GM11168 (cell line): ENCODE data around the gene XYLT1.

Experiments
- in situ Hi-C: fragments of 300-500 bp; cut with MboI; formaldehyde crosslinking; loops from one replicate; pipeline ENCODE4 v1.12.0; 2022; ENCODE audit warnings: low sequenced_read_pairs; ENCODE audit not compliant: unreplicated experiment

XYLT1 gene

DNA sequence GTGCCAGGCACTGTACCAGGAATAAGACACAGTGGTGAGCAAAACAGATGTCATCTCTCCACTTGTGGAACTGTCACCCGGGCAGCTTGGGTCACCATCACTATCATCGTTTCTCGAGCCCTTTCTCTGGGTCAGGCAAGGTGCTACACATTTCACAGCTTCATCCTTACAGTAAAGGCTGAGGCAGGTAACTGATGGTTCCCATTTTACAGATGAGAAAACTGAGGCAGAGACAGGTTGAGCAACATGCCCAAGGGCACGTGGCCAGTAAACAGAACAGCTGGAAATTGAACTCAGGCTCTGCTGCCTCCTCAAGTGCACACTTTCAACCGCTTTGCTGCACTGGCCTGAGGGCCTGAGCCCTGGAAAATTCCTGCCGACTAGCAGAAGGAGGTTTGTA, 294.6 kb downstream of the XYLT1 start:
- in situ Hi-C loops, result no loop called here

DNA sequence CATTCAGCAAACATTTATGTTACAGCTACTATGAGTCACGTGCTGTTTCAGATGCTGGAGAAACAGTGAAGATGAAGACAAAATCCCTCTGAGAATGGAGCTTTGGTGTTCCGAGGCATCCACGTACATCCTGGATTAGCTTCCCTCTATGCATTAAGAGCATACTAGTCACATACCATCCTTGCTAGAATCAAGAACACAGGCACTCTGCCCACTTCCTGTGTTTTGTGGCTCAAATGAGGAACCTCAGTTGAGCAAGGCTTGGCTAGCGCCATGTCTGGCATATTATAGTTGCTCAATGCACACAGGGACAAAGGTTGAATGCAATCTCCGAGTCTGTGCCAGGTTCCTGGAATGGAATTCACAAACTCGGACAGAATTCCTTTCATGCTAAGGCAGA, 297.5 kb downstream of the XYLT1 start:
- in situ Hi-C loops, result loop anchor here (25.0 kb wide), 1 partner anchor 311 kb away; no protein-coding TSS in a partner anchor

DNA sequence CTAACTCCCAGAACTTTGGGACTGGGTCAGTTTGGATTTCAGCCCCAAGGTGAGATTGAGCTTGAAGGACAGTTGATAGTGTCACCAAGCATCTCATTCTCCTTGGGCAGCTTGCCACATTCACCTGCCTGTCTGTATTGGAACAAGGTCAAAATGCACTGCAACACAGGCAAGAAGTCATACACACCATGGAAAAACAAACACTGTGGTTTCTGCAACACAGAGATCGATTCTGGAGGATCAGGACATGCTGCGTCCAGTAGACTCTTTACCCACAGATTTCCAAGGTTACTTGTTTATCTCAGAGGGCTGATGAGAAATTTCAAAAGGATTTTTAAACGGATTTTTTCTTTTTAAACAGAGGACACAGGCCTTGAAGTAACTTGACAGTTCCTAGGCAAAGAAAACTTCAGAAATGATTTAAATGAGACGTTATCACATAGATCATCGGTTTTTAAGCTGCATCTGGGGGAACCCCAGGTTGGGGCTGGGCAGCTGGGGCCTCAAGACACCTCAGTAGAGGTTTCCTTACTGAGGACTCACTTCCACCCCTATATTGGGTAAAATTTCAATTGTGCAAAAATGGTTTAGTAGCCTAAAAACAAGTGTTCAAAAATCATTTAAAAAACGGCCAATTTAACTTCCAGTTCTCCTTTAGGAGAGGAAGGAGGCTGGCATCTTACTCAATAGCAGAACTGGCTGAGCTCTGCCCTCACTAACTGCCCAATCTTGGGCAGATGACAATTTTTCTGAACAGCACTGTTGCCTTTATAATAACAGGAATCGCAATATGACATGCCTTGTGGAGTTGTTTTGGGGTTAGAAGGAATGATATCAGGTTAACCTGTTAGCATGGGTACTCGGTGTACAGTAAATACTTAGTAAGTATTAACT, 299.3 kb downstream of the XYLT1 start:
- in situ Hi-C loops, result loop anchor here (25.0 kb wide), 1 partner anchor 309 kb away; no protein-coding TSS in a partner anchor

DNA sequence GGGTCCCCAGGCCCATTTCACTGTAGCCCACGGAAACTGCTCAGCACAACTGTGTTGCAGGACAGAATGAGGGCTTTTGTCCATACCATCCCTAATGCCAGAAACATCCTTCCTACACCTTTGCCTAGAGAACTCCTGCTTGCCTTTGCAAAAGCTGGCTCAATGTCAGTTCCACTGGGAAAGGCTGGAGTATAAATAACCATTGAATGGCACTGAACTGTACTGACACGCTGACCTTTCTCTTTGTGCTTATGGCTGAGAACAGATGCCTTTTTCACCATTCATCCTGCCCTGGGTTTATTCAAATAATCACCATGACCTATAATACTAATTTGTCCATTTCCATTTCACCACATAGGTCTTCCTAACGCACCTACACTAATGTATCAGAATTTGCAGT, 300.3 kb downstream of the XYLT1 start:
- in situ Hi-C loops, result loop anchor here (25.0 kb wide), 1 partner anchor 308 kb away; no protein-coding TSS in a partner anchor

DNA sequence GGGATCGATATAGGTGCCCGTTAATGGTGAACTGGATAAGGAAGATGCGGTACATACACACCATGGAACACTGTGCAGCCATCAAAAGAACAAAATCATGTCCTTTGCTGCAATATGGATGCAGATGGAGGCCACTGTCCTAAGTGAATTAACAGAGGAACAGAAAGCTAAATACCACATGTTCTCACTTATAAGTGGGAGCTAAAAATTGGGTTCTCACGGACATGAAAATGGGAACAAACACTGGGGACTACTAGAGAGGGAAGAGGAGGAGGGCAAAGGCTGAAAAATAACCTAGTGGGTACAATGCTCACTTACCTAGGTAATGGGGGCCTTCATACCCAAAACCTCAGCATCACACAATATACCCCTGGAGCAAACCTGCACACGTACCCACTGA, 302.6 kb downstream of the XYLT1 start:
- in situ Hi-C loops, result loop anchor here (25.0 kb wide), 1 partner anchor 306 kb away; no protein-coding TSS in a partner anchor

DNA sequence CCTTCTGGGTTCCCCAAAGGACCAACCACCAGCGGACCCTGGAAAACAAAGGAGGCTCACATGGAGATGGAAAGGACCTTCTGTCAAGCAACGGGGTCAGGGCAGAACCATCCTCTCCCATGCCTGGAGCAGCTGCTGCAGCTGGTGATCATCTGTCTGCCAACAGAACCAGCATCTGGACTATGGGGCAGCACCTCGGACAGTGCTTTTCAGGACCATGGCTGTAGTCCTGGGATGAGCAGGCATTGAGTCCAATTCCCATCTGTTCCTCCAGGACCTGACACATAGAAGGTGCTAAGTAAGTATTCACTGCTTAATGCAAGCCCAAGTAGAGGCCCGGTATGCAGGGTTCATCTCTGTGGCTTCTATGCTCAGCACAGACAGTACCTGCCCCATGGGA, 304.7 kb downstream of the XYLT1 start:
- in situ Hi-C loops, result loop anchor here (25.0 kb wide), 1 partner anchor 304 kb away; no protein-coding TSS in a partner anchor

DNA sequence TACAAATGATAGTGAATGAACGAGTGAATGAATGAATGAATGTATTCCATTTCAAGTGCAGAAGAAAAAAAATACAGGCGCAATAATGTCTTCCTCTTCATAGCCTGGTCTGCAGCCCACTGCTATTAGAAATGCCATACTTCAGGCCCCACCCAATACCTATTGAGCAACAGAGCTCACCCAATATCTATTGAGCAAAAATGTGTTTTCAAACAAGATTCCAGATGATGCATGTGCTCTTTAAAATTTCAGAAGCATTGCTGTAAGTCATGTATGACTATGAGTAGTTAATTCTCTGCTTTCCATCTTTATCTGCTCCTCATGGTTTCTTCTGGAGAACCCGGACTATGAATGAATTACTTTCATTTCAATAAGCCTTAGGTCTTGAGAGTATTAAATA, 308.2 kb downstream of the XYLT1 start:
- in situ Hi-C loops, result loop anchor here (25.0 kb wide), 1 partner anchor 300 kb away; no protein-coding TSS in a partner anchor

DNA sequence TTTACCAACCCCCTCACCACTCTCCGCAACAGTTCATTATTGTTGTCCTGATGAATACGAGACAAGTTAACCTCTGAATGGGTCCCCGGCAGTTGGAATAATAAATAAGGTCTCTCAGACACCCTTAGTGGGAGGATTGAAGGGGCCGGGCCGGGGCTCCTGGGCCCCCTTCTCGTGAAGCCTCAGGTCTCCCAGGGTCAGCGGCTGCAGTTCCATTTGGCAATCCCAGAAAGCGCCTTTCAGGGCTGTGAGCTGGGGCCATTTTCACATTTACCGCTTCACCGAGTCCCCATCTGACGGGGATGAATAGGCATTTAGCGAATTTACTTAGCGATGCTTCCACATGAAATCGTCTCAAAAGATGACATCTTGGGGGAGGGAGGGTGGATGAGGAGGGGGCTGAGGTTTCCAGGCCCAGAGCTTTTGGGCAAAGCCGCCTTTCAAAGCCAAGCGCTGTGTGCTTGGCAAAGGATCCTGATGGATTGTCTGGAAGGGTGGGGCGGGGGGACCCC, 309.8 kb downstream of the XYLT1 start:
- in situ Hi-C loops, result loop anchor here (25.0 kb wide), 1 partner anchor 299 kb away; no protein-coding TSS in a partner anchor

DNA sequence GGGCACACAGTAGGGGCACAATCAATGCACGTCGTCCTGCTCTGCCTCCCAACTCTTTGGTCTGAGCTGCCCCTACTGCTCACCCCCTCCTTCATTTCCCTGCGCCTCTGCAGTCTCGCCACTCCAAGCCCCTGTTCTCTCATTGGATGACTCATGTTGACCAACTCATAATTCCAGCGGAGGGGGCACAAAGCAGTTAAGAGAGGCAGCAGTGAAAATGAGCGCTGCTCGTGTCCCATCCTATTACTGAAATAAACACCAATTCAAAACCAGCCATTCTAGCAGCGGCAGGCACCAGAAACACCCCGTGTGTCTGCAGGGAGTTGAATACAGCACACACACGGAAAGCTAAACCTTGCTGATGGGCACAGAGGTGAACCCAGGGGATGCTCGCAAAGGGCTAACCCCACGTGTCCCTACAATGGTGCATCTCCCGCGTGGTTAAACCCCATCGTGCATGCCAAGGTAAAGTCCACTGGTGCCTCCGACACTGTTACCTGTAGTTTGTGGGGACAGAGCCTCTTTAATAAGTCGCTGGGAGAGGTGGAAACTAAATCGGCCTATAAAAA, 310.4 kb downstream of the XYLT1 start:
- in situ Hi-C loops, result loop anchor here (25.0 kb wide), 1 partner anchor 298 kb away; no protein-coding TSS in a partner anchor

DNA sequence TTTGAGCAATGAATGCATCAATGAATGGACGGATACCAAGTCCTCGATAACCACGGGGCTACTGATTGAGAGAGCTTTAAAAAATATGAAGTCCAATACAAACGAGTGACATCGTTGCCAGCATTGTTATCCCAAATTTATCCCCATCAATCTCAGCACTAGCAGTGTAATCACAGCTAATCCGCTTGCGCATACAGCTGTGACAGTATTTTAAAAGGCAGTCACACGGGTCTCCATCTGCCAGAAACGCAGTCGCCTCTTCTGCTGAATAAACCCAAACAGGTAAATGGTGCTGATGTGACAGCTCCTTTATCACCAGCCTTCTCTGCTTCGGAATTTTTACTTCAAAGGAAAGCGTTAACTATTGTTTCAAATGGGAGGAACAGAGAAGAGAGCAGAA, 311.1 kb downstream of the XYLT1 start:
- in situ Hi-C loops, result loop anchor here (25.0 kb wide), 1 partner anchor 297 kb away; no protein-coding TSS in a partner anchor

DNA sequence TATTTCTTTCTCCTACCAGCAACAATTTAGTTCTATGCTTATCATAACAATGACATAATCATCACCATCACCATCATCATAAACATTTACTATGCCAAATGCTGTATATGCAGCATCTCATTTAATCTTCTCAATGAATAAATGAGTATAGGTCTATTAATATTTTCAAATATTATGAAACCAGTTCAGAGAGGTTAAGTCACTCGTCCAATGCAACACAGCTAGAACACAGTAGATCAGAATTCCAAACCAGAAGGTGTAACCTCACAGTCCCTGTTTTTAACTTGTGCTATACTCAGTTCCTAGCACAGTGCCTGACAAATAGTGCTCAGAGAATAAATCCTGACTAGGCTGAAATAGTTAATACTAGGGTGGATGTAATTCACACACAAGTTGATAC, 314.8 kb downstream of the XYLT1 start:
- in situ Hi-C loops, result loop anchor here (25.0 kb wide), 1 partner anchor 294 kb away; no protein-coding TSS in a partner anchor

DNA sequence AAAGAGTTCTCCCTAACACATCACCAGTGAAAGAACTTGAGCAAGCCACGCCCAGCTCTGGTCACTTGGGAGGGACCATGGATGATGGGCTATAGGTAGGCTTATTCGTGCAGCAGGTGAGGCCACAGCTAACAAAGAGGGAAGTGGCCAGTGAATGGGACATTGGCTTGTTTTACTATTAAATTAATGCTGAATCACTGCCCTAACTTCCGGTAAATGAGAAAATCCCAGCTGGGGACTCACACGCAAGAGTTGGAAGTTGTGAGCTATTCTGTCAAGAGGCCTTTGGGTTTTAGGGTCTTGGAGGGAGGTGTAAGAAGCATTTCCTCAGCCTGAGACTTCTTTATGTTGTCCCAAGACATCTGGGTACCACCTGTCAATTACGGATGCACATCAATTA, 315.3 kb downstream of the XYLT1 start:
- in situ Hi-C loops, result loop anchor here (25.0 kb wide), 1 partner anchor 293 kb away; no protein-coding TSS in a partner anchor

DNA sequence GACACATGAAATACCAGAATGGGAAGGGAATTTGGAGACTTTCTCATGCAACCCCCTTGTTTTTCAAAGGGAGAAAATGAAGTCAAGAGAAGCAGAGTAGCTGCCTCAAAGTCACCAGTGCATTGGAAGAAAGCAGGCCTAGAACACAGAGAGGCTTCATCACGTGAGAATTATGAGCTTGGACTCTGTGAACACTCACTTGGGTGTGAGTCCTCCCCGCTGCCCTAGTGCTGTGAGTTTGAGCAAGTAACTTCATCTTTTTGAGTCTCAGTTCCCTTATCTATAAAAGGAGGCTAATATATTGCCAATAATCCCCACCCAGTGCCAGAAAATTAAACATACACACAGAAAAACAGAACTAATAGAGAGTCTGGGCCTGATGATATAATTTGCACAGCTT, 315.8 kb downstream of the XYLT1 start:
- in situ Hi-C loops, result loop anchor here (25.0 kb wide), 1 partner anchor 293 kb away; no protein-coding TSS in a partner anchor

DNA sequence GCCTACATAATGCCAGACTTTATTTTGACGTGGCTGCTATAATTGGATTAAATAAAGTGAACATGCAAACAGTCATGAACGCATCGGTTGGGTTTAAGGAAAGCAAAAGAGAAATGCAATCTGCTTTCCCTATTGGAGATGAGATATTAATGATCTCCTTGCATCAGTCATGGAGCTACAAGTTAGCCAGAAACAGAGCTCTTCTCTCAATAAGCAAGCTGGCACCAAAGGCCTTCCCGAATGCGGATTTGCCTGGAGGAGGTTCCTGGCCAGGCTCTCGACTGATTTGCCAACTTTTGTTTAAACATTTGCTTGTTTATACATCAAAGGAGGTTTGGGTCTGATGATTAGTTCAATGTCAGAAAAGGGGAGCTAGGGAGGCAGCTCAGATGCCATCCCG, 318.4 kb downstream of the XYLT1 start:
- in situ Hi-C loops, result loop anchor here (25.0 kb wide), 1 partner anchor 290 kb away; no protein-coding TSS in a partner anchor

DNA sequence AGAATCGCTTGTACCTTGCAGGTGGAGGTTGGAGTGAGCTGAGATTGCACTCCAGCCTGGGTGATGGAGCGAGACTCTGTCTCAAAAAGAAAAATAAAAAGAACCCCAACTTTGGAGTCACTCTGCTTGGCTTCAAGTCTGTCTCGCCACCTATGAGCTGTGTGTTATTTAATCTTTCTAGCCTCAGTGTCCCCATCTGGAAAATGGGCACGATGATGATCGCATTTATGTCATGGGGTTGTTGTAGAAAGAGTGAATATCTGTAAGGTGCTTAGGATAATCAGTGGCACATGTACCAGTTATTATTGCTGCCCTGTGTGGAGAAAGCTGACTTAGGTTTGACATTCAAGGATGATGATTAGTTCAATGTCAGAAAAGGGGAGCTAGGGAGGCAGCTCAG, 319.4 kb downstream of the XYLT1 start:
- in situ Hi-C loops, result loop anchor here (25.0 kb wide), 1 partner anchor 289 kb away; no protein-coding TSS in a partner anchor

DNA sequence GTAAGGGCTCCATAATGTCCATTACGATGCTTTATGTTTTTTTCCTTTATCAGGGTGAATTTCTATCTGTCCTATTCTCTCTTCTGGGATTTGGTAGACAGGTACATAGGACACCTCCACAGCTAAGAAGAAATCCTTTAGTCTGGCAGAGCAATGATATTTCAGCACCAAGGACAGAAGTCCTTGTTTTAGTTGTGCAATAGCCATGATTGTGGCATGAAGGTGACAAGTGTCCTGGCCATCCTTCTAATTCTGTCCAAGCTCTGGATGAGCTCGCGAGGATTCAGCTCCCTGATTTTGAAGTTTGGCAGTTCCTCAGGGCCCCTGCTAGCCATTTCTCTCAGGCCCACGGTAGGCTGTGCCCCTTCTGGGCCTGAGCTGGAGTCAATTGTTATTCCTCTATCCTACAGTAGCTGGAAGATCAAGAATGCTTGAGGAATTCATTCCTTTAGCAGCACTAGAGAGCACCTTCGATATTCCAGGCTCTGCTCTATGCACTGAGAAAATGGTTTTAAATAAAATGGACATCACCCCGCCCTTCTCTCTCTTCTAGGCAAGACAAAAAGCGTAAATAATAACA, 320.8 kb downstream of the XYLT1 start:
- in situ Hi-C loops, result loop anchor here (25.0 kb wide), 1 partner anchor 288 kb away; no protein-coding TSS in a partner anchor

DNA sequence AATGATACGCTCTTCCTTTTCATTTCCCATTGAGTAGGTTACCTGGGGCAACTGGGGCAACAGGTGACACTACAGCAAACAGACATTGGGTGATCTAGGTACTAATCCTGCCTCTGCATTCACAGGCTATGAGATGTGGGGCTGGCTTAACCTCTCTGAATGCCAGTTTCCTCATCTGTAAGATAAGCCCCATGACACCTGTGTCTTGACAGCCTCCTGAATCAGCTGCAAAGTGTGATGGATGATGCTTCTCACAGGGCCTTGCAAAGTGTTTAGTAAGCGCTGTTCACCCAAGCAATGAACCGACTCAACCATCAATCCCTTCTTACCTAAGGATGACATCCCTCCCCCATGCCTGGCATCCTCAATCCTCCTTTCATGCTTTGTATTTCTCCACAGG, 322.8 kb downstream of the XYLT1 start:
- in situ Hi-C loops, result no loop called here

DNA sequence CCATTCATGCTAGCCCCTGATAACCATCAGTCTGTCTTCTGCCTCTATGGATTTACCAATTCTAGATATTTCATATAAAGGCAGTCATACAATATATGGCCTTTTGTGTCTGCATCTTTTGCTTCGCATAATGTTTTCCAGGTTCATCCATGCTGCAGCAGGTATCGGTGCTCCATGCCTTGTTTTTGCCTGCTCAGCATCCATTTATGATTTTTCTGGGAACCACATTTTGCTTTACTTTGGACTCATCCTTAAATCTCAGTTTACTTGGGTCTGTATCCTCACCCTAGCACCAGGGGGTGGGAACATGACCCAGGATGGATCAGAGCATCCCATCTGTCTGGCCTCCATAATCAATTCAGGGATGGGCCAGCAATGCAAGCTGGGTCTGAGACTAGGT, 325.7 kb downstream of the XYLT1 start:
- in situ Hi-C loops, result no loop called here

DNA sequence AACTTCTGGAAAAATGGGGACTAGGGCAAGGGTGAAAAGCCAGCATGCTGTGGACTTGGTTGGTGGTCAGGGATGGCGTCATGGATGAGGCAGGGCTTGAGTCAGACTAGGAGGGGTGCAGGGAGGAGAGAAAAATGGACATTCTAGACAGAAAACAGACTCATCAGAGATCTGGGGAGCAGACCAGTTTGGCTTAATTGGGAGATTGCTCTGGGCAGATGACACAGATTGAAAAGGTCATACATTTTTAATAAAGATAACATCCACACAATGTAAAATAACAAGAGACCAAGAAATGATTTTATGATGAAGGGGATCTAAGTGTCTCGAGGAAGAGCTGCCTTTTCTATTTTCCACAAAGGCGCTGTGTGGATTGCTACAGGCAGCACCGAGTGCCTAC, 326.3 kb downstream of the XYLT1 start:
- in situ Hi-C loops, result no loop called here
